NCI-H1930 (cell line): ENCODE measurements around the gene EFHC1.

Experiments
- DNase-seq, 2 experiments: peaks; one replicate each; lab custom pipeline; 2025; lab: John Stamatoyannopoulos, UW

Gene EFHC1

GRCh38 chr6:52555518-52556233 lies 135.5 kb downstream of the EFHC1 start:
- no peak for DNase-seq

GRCh38 chr6:52557389-52558265 lies 137.5 kb downstream of the EFHC1 start:
- DNase-seq, result no peak

DNA sequence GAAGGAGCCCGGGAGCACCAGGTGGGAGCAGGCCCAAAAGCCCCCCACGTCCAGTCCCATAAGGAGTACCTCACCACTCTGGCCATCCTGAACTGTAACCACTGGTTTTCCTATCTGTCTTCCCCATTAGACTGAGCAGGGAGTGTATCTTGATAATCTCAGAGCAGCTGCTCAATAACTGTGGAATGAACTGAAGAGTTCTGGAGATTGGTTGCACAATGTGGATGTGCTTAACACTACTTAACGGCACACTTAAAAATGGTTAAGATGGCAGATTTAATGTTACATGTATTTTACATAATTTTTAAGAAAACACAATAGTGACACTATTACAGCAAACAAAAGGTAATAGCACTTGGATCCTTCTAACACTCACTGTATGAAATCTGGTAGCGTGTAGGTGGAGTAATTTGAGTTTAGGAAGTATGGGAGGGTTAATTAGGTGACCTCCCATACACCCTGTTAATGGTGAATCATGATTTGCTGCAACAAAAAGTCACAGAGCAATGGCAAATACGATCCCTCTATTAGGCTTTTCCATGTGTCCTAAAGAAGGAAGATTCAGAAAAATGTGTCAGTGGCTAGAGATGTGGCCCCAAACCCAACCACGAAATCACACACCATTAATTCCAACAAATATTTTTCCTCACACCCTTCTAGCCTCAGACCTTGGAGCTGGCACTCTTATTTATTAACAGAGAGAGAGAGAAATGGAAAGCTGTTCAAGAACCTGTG lies 138.3 kb downstream of the EFHC1 start:
- DNase-seq, result no peak

GRCh38 chr6:52560462-52560861 lies 140.3 kb downstream of the EFHC1 start:
- DNase-seq, result no peak

DNA sequence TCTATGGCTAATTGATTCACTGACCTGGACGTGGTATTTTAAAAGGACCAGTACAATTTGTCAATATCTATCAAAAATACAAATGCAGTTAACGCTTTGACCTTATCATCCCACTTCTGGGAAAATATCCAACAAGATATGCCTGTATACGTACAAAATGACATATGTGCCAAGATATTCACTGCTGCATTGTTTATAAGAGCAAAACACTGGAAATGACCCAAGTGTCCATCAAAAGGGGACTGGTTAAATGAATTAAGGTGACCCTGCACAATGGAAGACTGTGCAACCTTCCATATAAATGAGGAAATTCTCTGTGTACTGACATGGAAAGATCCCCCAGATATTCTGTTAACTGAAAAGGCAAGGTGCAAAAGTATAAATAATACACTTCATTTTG lies 142.8 kb downstream of the EFHC1 start:
- DNase-seq, result no peak

DNA sequence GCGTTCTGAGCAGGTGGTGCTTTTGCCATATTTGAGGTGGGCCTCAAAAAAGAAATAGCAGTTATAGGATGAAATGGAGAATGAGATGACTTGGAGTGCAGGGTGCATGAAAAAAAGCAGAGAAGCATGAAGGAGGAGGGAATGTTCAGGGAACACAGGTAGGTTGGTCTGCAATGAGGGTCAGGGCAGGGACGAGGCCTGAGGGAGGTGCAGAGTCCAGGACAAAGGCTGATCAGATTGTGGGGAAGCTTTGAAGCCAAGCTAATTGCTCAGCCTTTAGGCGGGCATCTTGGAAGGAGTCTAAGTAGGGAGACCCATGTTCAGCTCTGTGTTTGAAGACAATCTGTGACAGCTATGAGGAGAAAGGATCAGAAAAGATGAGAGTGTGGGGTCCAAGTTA lies 144.7 kb downstream of the EFHC1 start:
- no peak for DNase-seq

DNA sequence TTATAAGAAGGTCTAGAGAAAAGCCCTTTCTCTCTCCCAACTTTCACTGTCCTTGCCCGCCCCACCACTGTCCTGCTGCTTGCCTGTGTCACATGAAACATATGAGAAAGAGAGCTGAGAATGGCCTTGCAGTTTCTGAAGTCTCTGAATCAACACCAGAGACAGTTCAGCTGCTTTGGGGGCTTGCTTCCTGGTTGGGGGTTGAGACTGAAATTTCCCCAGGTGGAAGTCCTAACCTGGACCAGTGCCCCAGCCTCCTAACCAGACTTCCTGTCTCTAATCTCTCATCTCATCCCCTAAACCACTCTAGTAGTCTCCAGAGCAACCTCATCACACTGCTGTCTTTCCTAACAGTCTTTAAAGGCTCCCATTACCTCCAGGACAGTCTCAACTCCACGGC lies 146.1 kb downstream of the EFHC1 start:
- no peak for DNase-seq

GRCh38 chr6:52566853-52567279 lies 146.7 kb downstream of the EFHC1 start:
- no peak for DNase-seq

GRCh38 chr6:52568320-52568719 lies 148.2 kb downstream of the EFHC1 start:
- no peak for DNase-seq

DNA sequence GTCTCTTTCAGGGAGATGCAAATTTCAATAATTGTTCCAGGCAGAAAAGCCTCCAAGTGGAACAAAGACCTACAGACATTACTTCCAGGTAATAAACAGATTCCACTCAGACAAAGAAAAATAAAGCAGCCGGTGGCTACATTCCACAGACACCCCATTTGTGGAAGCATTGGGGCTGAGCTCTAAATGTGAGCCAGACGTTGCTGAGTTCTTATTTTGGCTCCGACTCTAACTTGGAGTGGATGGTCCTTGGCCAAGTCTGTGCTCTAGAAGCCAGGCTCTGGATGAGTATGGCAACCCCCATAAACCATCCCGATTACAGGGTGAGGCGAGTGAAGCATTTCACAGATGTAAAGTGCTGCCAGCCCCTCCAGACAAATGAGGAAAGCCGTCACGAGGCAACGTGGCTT lies 150.2 kb downstream of the EFHC1 start:
- no peak for DNase-seq

- DNase-seq, result no peak
These were observed 151.1 kb downstream of the EFHC1 start for GRCh38 chr6:52571099-52571755.

DNA sequence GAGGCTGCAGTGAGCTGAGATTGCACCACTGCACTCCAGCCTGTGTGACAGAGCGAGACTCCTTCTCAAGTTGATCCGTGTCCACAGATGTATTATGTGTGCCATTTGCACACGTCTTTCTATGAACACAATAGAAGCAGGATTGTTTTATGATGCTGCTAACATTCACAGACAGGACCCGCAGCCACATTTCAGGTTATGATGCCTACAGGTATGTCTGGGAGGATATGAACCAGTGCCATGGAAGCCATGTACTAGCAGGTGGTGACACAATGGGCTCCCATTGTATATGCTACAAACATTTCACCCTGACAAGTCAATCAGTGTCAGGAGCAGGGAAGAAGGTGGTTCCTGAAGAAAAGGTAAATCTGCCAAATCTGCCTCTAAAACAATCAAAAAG lies 152.4 kb downstream of the EFHC1 start:
- no peak for DNase-seq

- no peak for DNase-seq
These were observed 153.2 kb downstream of the EFHC1 start for GRCh38 chr6:52573295-52573694.
